Karpas-422 (cell line): ENCODE data around the gene NTSR2. TPM values are rescaled to one million over a fixed set of nuclear protein-coding genes. Genes with fewer than 3 reads are reported as not detected.

Experiments
- DNase-seq: peaks from one replicate; pipeline ENCODE4 v3.0.0-alpha.2; 2015
- H2AFZ ChIP-seq: fragments of 200-600 bp; sonication (generic); 2 replicates; pipeline ENCODE4 v1.6.1; 2014; ENCODE audit warnings: antibody characterized with exemption, low read length, mixed read lengths
- H3K27ac ChIP-seq: fragments of 200-600 bp; sonication (generic); 2 replicates; pipeline ENCODE4 v1.5.1; 2014; ENCODE audit warnings: mild to moderate bottlenecking, low read length, moderate library complexity
- H3K27me3 ChIP-seq: fragments of 200-600 bp; sonication (generic); 2 replicates; pipeline ENCODE4 v1.6.1; 2014; ENCODE audit warnings: low read length, mixed read lengths
- H3K36me3 ChIP-seq: fragments of 200-600 bp; sonication (generic); 2 replicates; pipeline ENCODE4 v1.6.1; 2014; ENCODE audit warnings: low read length, mixed read lengths; ENCODE audit not compliant: insufficient read depth
- H3K4me1 ChIP-seq: fragments of 200-600 bp; sonication (generic); 2 replicates; pipeline ENCODE4 v1.6.1; 2014; ENCODE audit warnings: mild to moderate bottlenecking, low read length, mixed read lengths
- H3K4me2 ChIP-seq: fragments of 200-600 bp; sonication (generic); 2 replicates; pipeline ENCODE4 v1.6.1; 2014; ENCODE audit warnings: low read length, low read depth, mild to moderate bottlenecking; ENCODE audit not compliant: poor library complexity, severe bottlenecking
- H3K4me3 ChIP-seq: fragments of 200-600 bp; sonication (generic); 2 replicates; pipeline ENCODE4 v1.5.1; 2014; ENCODE audit warnings: mild to moderate bottlenecking, antibody characterized with exemption, low read length, mixed read lengths
- H3K79me2 ChIP-seq: fragments of 200-600 bp; sonication (generic); 2 replicates; pipeline ENCODE4 v1.6.1; 2014; ENCODE audit warnings: mild to moderate bottlenecking, low read length, mixed read lengths
- H3K9ac ChIP-seq: fragments of 200-600 bp; sonication (generic); 2 replicates; pipeline ENCODE4 v1.6.0; 2014; ENCODE audit warnings: low read length
- H3K9me2 ChIP-seq: fragments of 200-600 bp; sonication (generic), shearing (Covaris generic); replicated peaks from 2 replicates; pipeline ENCODE4 v1.6.0; 2014; ENCODE audit warnings: mild to moderate bottlenecking, low read length, moderate library complexity; ENCODE audit not compliant: insufficient read depth
- H3K9me3 ChIP-seq: fragments of 300-700, 200-600 bp; sonication (generic); 2 replicates; pipeline ENCODE4 v1.6.1; 2014; ENCODE audit warnings: low read length, mixed read lengths
- H4K20me1 ChIP-seq: fragments of 200-600 bp; sonication (generic); 2 replicates; pipeline ENCODE4 v1.6.1; 2014; ENCODE audit warnings: mild to moderate bottlenecking, antibody characterized with exemption, low read length, low read depth; ENCODE audit not compliant: insufficient read depth
- total RNA-seq: library from RNA; depleted of rRNA; stranded (reverse); fragments of >200 nt; shearing (Covaris generic); gene quantifications from 2 replicates; pipeline ENCODE4 v1.2.3, GENCODE V29; 2014; ENCODE audit warnings: low replicate concordance

NTSR2 gene
- total RNA-seq, 1 experiment from 2014 or later: not detected

DNA sequence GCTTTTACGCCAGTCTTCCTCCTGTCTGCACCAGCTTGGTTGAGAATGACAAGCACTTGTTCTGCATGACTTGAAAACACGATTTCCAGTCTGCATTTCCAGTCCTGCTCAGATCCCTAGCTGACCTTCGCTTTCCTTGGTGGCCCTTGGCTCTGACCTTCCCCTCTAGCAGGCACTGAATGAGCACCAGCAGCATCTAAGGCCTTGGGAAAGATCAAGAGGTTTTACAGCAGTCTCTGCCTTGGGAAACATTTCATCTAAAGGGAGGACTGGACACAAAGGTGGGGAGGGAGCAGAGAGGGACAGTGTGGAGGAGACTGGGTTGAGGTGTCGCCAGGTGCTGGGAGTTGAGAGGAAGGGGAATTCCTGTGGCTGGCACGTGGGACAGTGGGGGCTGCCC lies 30.5 kb downstream of the NTSR2 start:
- Histone ChIP-seq H3K9me2 (no peaks in the 10 kb centered on the region), H3K4me1 (no peaks in the 10 kb centered on the region), H3K36me3 (no peaks in the 10 kb centered on the region), H4K20me1 (no peaks in the 10 kb centered on the region), H3K79me2 (no peaks in the 10 kb centered on the region), H3K27ac (no peak overlapping the region), H3K9ac (no peak overlapping the region), H2AFZ (no peak overlapping the region), H3K4me2 (no peak overlapping the region), H3K4me3 (no peak overlapping the region), H3K27me3 (no peaks in the 10 kb centered on the region), H3K9me3 (no peaks in the 10 kb centered on the region)
- DNase-seq: no peak

- no peaks in the 10 kb centered on the region for H3K9me3 ChIP-seq
- H3K79me2 ChIP-seq: no peaks in the 10 kb centered on the region
- H2AFZ ChIP-seq: no peak overlapping the region
- no peaks in the 10 kb centered on the region for H3K36me3 ChIP-seq
- no peaks in the 10 kb centered on the region for H3K27me3 ChIP-seq
- no peaks in the 10 kb centered on the region for H3K9me2 ChIP-seq
- DNase-seq: no peak
- H3K4me1 ChIP-seq: no peaks in the 10 kb centered on the region
- no peak overlapping the region for H3K27ac ChIP-seq
- no peaks in the 10 kb centered on the region for H4K20me1 ChIP-seq
- H3K4me2 ChIP-seq: no peak overlapping the region
- H3K4me3 ChIP-seq: no peak overlapping the region
- H3K9ac ChIP-seq: no peak overlapping the region
Observed at GRCh38 chr2:11637546-11637945, 32.4 kb downstream of the NTSR2 start.

DNA sequence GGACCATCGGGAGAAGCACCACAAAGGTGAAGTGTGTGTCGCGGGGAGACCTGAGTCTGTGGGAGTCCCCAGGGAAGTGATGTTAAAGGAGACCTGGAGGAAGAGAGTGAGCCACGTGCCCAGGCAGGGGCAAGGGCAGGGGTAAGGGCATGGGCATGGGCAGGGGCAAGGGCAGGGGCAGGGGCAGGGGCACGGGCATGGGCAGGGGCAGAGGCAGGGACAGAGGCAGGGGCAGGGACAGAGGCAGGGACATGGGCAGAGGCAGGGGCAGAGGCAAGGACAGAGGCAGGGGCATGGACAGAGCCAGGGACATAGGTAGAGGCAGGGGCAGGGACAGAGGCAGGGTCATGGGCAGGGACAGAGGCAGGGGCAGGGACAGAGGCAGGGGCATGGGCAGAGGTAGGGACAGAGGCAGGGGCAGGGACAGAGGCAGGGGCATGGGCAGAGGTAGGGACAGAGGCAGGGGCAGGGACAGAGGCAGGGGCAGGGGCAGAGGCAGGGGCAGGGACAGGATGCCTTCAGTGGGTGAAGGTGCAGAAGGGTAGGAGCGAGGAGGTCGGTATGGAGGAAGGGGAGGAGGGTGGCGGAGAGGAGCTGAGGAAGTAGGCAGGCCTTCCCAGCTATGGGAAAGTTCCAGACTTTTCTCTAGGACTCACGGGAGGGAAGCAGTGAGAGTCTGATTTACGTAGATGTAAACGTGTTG lies 33.3 kb downstream of the NTSR2 start:
- Histone ChIP-seq H3K79me2 (no peaks in the 10 kb centered on the region), H3K4me1 (no peaks in the 10 kb centered on the region), H3K27ac (no peak overlapping the region), H3K27me3 (no peaks in the 10 kb centered on the region), H3K4me3 (no peak overlapping the region), H3K9me3 (no peaks in the 10 kb centered on the region), H3K4me2 (no peak overlapping the region), H3K9me2 (no peaks in the 10 kb centered on the region), H2AFZ (no peak overlapping the region), H4K20me1 (no peaks in the 10 kb centered on the region), H3K36me3 (no peaks in the 10 kb centered on the region), H3K9ac (no peak overlapping the region)
- DNase-seq: no peak

DNA sequence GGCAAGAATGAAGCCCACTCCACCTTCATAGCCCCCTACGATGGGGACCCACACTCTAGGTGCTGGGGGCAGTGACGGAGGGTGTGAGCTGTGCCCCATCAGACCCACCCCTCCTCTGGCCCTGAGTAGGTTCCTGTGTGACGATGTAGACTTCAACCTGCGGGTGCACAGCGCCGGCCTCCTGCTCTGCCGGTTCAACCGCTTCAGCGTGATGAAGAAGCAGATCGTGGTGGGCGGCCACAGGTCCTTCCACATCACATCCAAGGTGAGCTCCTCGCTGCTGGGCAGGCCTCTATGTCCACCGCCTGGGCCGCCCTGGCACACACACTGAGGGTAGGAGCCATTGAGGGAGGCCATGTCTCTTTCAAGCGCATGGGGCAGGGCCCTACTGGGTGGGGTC lies 34.9 kb downstream of the NTSR2 start:
- no peaks in the 10 kb centered on the region for H3K36me3 ChIP-seq
- no peak overlapping the region for H3K27ac ChIP-seq
- no peak overlapping the region for H3K9ac ChIP-seq
- DNase-seq: no peak
- H3K4me2 ChIP-seq: no peak overlapping the region
- no peak overlapping the region for H3K4me3 ChIP-seq
- no peaks in the 10 kb centered on the region for H3K79me2 ChIP-seq
- no peaks in the 10 kb centered on the region for H4K20me1 ChIP-seq
- H3K27me3 ChIP-seq: no peaks in the 10 kb centered on the region
- no peak overlapping the region for H2AFZ ChIP-seq
- H3K9me3 ChIP-seq: no peaks in the 10 kb centered on the region
- H3K4me1 ChIP-seq: no peaks in the 10 kb centered on the region
- no peaks in the 10 kb centered on the region for H3K9me2 ChIP-seq

DNA sequence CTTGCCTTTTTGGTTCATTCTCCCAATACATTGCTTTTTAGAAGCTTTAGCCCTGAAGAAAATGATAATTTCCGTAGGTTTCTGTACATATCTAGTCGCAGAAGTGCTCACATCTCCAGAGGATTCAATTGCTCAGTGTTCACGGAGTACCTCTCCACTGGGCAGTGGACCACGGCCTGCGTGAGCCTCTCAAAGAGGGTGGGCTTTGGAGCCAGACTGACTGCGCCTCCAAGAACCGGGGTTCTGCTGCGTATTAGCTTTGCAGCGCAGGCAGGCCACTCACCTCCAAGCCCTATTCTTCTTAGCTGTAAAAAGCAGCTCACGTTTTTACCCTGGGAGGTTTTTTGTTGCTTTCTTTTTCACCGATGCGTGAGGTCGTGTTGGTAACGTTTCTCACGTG lies 35.4 kb downstream of the NTSR2 start:
- Histone ChIP-seq H3K9me3 (no peaks in the 10 kb centered on the region), H3K27ac (no peak overlapping the region), H3K27me3 (no peaks in the 10 kb centered on the region), H3K9ac (no peak overlapping the region), H3K4me2 (no peak overlapping the region), H3K4me1 (no peaks in the 10 kb centered on the region), H2AFZ (no peak overlapping the region), H3K36me3 (no peaks in the 10 kb centered on the region), H3K79me2 (no peaks in the 10 kb centered on the region), H3K9me2 (no peaks in the 10 kb centered on the region), H4K20me1 (no peaks in the 10 kb centered on the region), H3K4me3 (no peak overlapping the region)
- no peak for DNase-seq

DNA sequence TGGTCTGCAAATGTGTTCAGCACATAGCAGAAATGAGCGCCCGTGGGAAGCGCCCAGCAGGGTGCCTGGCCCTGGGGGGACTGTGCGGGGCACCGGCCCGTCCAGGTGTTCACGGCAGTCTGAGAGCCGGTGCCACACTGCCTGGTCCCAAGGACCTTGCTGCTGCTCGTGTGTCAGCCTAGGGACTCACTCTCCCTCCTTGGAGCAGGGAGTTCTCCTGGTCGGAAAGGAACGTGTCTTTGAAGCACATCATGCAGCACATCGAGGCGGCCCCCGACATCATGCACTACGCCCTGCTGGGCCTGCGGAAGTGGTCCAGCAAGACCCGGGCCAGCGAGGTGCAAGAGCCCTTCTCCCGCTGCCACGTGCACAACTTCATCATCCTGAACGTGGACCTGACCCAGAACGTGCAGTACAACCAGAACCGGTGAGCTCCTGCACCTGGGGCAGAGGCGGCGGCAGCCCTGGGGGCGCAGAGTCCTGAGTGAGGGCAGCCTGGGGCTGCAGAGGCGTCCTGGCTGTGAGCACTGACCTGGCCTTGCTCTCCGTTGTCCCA lies 36.0 kb downstream of the NTSR2 start:
- Histone ChIP-seq H2AFZ (no peak overlapping the region), H3K36me3 (no peaks in the 10 kb centered on the region), H3K9me3 (no peaks in the 10 kb centered on the region), H3K9me2 (no peaks in the 10 kb centered on the region), H3K79me2 (no peaks in the 10 kb centered on the region), H4K20me1 (no peaks in the 10 kb centered on the region), H3K4me1 (no peaks in the 10 kb centered on the region), H3K4me2 (no peak overlapping the region), H3K27ac (no peak overlapping the region), H3K27me3 (no peaks in the 10 kb centered on the region), H3K9ac (no peak overlapping the region), H3K4me3 (no peak overlapping the region)
- no peak for DNase-seq

GRCh38 chr2:11631462-11631861 lies 38.5 kb downstream of the NTSR2 start:
- peaks cover 4% of the 10 kb centered on the region; the same call in 1 of the 2 replicates for H3K36me3 ChIP-seq
- H3K4me1 ChIP-seq: no peaks in the 10 kb centered on the region
- no peak overlapping the region for H3K9ac ChIP-seq
- H3K27ac ChIP-seq: no peak overlapping the region
- H3K9me3 ChIP-seq: no peaks in the 10 kb centered on the region
- no peak overlapping the region for H3K4me3 ChIP-seq
- H4K20me1 ChIP-seq: no peaks in the 10 kb centered on the region
- DNase-seq: no peak
- no peaks in the 10 kb centered on the region for H3K79me2 ChIP-seq
- H3K27me3 ChIP-seq: no peaks in the 10 kb centered on the region
- H3K9me2 ChIP-seq: no peaks in the 10 kb centered on the region
- H3K4me2 ChIP-seq: no peak overlapping the region
- no peak overlapping the region for H2AFZ ChIP-seq

DNA sequence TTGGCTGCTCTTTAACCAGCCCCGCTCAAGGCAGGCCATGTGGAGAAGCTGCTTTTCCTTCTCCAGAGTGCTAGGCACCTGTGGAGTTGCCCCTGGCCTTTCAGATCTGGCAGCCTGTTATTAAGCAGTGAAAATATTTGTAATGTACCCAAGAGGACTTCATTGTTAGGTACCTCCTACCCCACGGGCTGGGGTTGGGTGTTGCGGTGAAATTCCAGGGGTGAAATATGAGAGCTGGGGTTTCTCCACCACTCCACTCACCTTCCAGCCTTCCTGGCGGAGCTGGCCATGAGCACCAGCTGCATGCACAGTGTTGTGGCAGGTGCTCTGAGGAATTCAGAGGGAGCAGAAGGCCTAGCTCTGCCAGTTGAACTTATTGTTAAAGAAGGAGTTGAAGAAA lies 39.1 kb downstream of the NTSR2 start:
- Histone ChIP-seq H3K9me2 (no peaks in the 10 kb centered on the region), H2AFZ (no peak overlapping the region), H3K27ac (no peak overlapping the region), H3K9me3 (no peaks in the 10 kb centered on the region), H3K27me3 (no peaks in the 10 kb centered on the region), H3K4me3 (no peak overlapping the region), H3K4me1 (no peaks in the 10 kb centered on the region), H3K79me2 (no peaks in the 10 kb centered on the region), H3K9ac (no peak overlapping the region), H4K20me1 (no peaks in the 10 kb centered on the region), H3K36me3 (peaks cover 4% of the 10 kb centered on the region; the same call in 1 of the 2 replicates), H3K4me2 (no peak overlapping the region)
- DNase-seq: no peak
